ENCODE data around the gene DBNL.
"Not testable (repeated sequence)": the region's sequence is repeated elsewhere in the genome, so short reads cannot be mapped to it uniquely, and the experiment has no call there.

DBNL gene

DNA sequence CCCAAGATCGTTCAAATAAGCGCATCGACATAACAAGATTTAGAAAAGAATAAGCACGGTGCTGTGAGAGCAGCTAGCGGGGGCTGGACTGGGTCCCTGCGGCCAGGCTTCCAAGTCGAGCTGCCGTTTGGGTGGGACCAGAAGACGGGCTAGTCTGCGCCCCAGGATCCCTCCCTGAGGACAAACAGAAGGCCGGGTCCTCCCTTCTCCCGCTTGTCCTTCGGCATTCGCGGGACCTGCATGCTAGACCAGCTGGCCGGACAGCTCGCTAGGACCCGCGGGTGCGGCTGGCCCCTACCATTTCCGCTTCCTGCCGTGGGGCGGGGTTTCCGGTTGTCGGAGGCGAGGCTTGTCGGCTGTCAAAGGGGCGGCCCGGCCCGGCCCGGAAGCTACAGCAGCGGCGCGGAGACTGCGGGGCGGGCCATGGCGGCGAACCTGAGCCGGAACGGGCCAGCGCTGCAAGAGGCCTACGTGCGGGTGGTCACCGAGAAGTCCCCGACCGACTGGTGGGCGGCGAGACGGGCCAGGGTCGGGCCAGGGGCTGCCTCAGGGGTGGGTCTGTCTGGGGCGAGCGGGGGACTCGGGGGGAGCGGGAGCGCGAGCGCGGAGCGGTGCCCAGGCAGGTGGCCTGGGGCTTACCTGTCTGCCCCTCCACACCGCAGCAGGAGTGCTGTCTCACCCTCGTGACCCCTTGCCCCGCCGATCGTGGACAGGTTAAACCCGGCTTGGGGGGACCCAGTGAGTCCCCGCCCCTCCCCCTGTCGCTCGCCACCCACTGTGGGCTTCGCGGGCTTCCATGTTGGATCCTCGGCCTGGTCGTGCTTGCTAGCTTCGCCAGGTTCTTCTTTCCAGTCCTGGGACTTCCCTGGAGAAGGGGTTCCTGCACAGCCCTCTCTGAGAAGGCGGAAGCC is at the start of gene DBNL:
DBNL (plus strand) TSS at position 388 of the 911 bp plus-strand sequence; CDS start at position 424, 36 bp downstream.
- DNase-seq (ENCODE audit: low read depth): peak; percentile 98
- peaks cover 9% of the 10 kb centered on the region for H3K36me3 ChIP-seq (ENCODE audit: control insufficient read depth, insufficient read depth, low read length, severe bottlenecking)
- H3K4me3 ChIP-seq (ENCODE audit: low read length): peak within 1 kb of the TSS; percentile 90
- H3K4me1 ChIP-seq (ENCODE audit: control insufficient read depth, insufficient read depth, low read length): peaks cover 22% of the 10 kb centered on the region
- no peaks in the 10 kb centered on the region for H3K27me3 ChIP-seq (replicated peaks; ENCODE audit: control insufficient read depth, insufficient read depth, low read length)
- peak within 1 kb of the TSS; percentile 94 for H3K9ac ChIP-seq (ENCODE audit: low read length)
- H3K9me3 ChIP-seq (ENCODE audit: control insufficient read depth, low read length): no peaks in the 10 kb centered on the region

GRCh38 chr7:43997532-43997931 is 47.0 kb upstream of the DBNL start, which contains the start of gene SPDYE1:
Gene SPDYE1, plus strand, starts transcription at chr7:43997897. Its CDS starts 2,053 bp downstream, at chr7:43999950.
- H3K4me3 ChIP-seq (ENCODE audit: low read length); H3K9me3 ChIP-seq (ENCODE audit: control insufficient read depth, low read length); H3K36me3 ChIP-seq (ENCODE audit: control insufficient read depth, insufficient read depth, low read length, severe bottlenecking); H3K4me1 ChIP-seq (ENCODE audit: control insufficient read depth, insufficient read depth, low read length); DNase-seq (ENCODE audit: low read depth); H3K27me3 ChIP-seq (replicated peaks; ENCODE audit: control insufficient read depth, insufficient read depth, low read length); H3K9ac ChIP-seq (ENCODE audit: low read length): not testable (repeated sequence)

DNA sequence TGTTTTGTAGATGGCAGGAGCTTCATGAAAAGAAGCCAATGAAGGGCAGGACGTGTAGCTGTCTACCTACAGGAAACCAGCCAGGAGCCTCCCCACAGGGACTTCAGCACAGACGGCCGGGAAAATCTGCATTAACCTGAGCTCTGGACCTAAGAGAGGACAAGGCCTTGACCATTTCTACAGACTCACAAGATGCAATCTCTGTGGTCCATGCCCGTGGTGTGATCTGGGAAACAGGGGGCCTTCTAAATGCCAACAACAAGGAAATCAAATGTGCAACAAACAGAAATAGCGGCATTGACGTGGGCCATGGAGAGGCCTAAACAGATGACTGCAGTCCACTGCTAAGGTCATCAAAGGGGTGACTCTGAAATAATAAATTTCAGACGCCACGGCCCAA is 32.4 kb upstream of the DBNL start:
- H3K9ac ChIP-seq (ENCODE audit: low read length); H3K27me3 ChIP-seq (replicated peaks; ENCODE audit: control insufficient read depth, insufficient read depth, low read length): not testable (repeated sequence)

GRCh38 chr7:44015090-44015489 is 29.4 kb upstream of the DBNL start:
- not testable (repeated sequence) for H3K4me1 ChIP-seq (ENCODE audit: control insufficient read depth, insufficient read depth, low read length); H3K4me3 ChIP-seq (ENCODE audit: low read length); H3K36me3 ChIP-seq (ENCODE audit: control insufficient read depth, insufficient read depth, low read length, severe bottlenecking)

More for the DNA sequence above, 32.4 kb upstream of the DBNL start:
- H3K4me3 ChIP-seq (ENCODE audit: low read length); H3K9me3 ChIP-seq (ENCODE audit: control insufficient read depth, low read length); H3K4me1 ChIP-seq (ENCODE audit: control insufficient read depth, insufficient read depth, low read length); DNase-seq (ENCODE audit: low read depth); H3K36me3 ChIP-seq (ENCODE audit: control insufficient read depth, insufficient read depth, low read length, severe bottlenecking): not testable (repeated sequence)

DNA sequence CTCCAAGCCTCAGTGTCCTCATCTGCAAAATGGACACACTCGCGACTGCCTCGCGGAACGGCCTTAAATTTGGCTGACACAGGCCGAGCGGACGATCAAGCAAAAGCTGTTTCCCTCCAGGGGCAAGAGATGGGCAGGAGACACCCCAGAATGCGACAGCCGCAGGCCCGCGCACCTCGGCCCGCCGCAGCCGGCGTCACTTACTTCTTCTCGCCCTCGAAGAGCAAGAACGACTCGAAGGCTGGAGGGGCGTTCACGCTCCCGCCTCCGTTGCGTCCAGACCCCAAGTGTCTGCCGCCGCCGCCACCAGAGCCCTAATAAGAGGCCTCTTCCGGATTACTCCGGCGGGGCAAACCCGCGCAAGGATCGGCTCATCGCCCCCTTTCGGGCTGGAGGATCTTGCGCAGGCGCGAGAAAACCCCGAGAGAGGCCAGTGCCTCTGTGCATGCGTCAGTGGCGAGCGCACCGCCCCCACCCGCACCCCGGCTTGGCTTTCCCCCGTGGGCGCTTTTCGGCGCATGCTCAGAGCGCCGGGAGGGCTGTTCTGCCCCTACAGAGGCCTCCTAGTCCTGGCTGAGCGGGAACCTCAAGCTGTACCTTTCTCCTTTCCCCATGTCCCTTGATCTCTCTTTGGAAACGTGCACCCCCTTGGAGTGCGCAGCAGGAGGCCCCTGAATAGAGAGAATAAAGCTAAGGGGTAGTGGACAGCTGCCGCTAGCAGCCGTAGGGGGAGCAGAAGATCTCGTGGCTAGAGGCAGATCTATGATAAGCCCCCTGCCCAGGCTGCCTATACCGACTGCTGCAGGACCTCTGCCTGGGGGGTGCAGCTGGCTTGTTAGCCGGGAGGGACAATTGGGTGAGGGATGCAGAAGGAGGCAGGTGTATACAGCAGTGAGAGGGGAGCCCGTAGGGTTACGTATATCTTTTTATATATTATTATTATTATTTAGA is 25.4 kb upstream of the DBNL start:
- peak overlapping the region; percentile 89 for H3K4me3 ChIP-seq (ENCODE audit: low read length)
- H3K9me3 ChIP-seq (ENCODE audit: control insufficient read depth, low read length): not testable (repeated sequence)

More at GRCh38 chr7:44015090-44015489, 29.4 kb upstream of the DBNL start:
- H3K9ac ChIP-seq (ENCODE audit: low read length); H3K9me3 ChIP-seq (ENCODE audit: control insufficient read depth, low read length); H3K27me3 ChIP-seq (replicated peaks; ENCODE audit: control insufficient read depth, insufficient read depth, low read length); DNase-seq (ENCODE audit: low read depth): not testable (repeated sequence)

GRCh38 chr7:44019825-44020224 is 24.7 kb upstream of the DBNL start:
- H3K9ac ChIP-seq (ENCODE audit: low read length); H3K36me3 ChIP-seq (ENCODE audit: control insufficient read depth, insufficient read depth, low read length, severe bottlenecking); DNase-seq (ENCODE audit: low read depth); H3K4me1 ChIP-seq (ENCODE audit: control insufficient read depth, insufficient read depth, low read length); H3K4me3 ChIP-seq (ENCODE audit: low read length); H3K27me3 ChIP-seq (replicated peaks; ENCODE audit: control insufficient read depth, insufficient read depth, low read length); H3K9me3 ChIP-seq (ENCODE audit: control insufficient read depth, low read length): not testable (repeated sequence)

More for the DNA sequence above, 25.4 kb upstream of the DBNL start:
- not testable (repeated sequence) for H3K27me3 ChIP-seq (replicated peaks; ENCODE audit: control insufficient read depth, insufficient read depth, low read length); H3K36me3 ChIP-seq (ENCODE audit: control insufficient read depth, insufficient read depth, low read length, severe bottlenecking); H3K4me1 ChIP-seq (ENCODE audit: control insufficient read depth, insufficient read depth, low read length)
- H3K9ac ChIP-seq (ENCODE audit: low read length): peak overlapping the region; percentile 92
- peak; percentile 99 for DNase-seq (ENCODE audit: low read depth)

- H3K36me3 ChIP-seq (ENCODE audit: control insufficient read depth, insufficient read depth, low read length, severe bottlenecking); H3K9me3 ChIP-seq (ENCODE audit: control insufficient read depth, low read length); DNase-seq (ENCODE audit: low read depth); H3K4me1 ChIP-seq (ENCODE audit: control insufficient read depth, insufficient read depth, low read length); H3K9ac ChIP-seq (ENCODE audit: low read length); H3K27me3 ChIP-seq (replicated peaks; ENCODE audit: control insufficient read depth, insufficient read depth, low read length); H3K4me3 ChIP-seq (ENCODE audit: low read length): not testable (repeated sequence)
Observed at GRCh38 chr7:44022069-44022468, 22.4 kb upstream of the DBNL start.

DNA sequence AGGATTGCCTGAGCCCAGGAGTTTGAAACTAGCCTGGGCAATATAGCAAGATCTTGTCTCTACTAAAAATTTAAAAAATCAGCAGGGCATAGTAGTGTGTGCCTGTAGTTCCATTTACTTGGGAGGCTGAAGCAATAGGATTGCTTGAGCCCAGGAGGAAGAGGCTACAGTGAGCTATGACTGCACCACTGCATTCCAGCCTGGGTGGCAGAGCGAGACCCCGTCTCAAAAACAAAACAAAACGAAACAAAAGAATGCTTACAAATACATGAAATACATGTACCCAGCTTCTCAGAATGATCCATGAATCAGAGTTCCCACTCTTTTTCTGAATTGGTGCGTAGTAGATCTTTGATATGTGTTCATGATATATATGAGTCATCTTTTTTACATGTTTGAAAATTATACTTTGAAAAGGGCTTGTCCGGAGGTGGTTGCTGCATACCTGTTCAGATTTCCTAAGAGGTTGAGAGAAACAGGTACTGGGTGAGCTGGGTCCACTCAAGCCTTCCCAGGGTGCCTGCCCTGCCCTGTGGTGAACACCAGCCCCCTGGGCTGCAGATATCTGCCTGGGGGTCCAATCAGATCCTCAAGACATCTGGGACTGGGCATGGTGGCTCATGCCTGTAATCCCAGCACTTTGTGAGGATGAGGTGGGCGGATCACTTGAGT is 21.6 kb upstream of the DBNL start:
- not testable (repeated sequence) for DNase-seq (ENCODE audit: low read depth); H3K27me3 ChIP-seq (replicated peaks; ENCODE audit: control insufficient read depth, insufficient read depth, low read length); H3K9me3 ChIP-seq (ENCODE audit: control insufficient read depth, low read length); H3K9ac ChIP-seq (ENCODE audit: low read length); H3K4me1 ChIP-seq (ENCODE audit: control insufficient read depth, insufficient read depth, low read length); H3K36me3 ChIP-seq (ENCODE audit: control insufficient read depth, insufficient read depth, low read length, severe bottlenecking); H3K4me3 ChIP-seq (ENCODE audit: low read length)

GRCh38 chr7:44029433-44029832 is 15.1 kb upstream of the DBNL start:
- not testable (repeated sequence) for H3K4me3 ChIP-seq (ENCODE audit: low read length); DNase-seq (ENCODE audit: low read depth); H3K27me3 ChIP-seq (replicated peaks; ENCODE audit: control insufficient read depth, insufficient read depth, low read length); H3K9ac ChIP-seq (ENCODE audit: low read length); H3K36me3 ChIP-seq (ENCODE audit: control insufficient read depth, insufficient read depth, low read length, severe bottlenecking); H3K4me1 ChIP-seq (ENCODE audit: control insufficient read depth, insufficient read depth, low read length); H3K9me3 ChIP-seq (ENCODE audit: control insufficient read depth, low read length)

DNA sequence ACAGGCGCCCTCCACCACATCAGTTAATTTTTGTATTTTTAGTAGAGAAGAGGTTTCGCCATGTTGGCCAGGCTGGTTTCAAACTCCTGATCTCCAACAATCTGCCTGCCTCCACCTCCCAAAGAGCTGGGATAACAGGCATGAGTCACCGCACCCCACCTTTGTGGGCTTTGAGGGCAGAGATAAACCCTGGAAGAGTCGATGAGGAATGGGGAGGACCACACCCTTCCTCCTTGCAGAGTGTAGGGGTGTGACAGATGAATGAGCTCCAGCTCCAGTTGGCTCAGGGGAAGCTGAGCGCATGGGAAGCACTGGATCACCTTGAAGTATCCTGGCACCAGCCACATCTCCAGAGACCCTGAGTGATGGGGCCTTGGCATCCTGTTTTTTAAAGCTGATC is 14.5 kb upstream of the DBNL start:
- not testable (repeated sequence) for H3K27me3 ChIP-seq (replicated peaks; ENCODE audit: control insufficient read depth, insufficient read depth, low read length); H3K4me3 ChIP-seq (ENCODE audit: low read length); H3K9me3 ChIP-seq (ENCODE audit: control insufficient read depth, low read length); DNase-seq (ENCODE audit: low read depth); H3K36me3 ChIP-seq (ENCODE audit: control insufficient read depth, insufficient read depth, low read length, severe bottlenecking); H3K4me1 ChIP-seq (ENCODE audit: control insufficient read depth, insufficient read depth, low read length); H3K9ac ChIP-seq (ENCODE audit: low read length)

DNA sequence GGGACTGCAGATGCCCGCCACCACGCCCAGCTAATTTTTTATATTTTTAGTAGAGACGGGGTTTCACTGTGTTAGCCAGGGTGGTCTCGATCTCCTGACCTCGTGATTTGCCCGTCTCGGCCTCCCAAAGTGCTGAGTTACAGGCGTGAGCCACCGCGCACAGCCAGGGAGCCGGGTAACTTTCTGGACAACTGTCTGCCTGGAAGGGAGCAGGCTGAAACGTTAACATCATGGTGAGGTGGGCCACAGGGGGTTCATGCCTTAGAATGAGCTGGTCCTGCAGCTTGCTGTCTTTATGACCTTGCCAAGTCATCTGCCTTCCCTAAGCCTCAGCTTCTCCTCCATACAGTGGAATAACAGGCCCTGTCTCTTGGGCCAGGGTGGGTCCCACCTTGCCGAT is 13.2 kb upstream of the DBNL start:
- H3K36me3 ChIP-seq (ENCODE audit: control insufficient read depth, insufficient read depth, low read length, severe bottlenecking); H3K9me3 ChIP-seq (ENCODE audit: control insufficient read depth, low read length); H3K9ac ChIP-seq (ENCODE audit: low read length); H3K27me3 ChIP-seq (replicated peaks; ENCODE audit: control insufficient read depth, insufficient read depth, low read length); H3K4me1 ChIP-seq (ENCODE audit: control insufficient read depth, insufficient read depth, low read length); H3K4me3 ChIP-seq (ENCODE audit: low read length); DNase-seq (ENCODE audit: low read depth): not testable (repeated sequence)

Data from adipocyte (in vitro differentiated cells).